OCI-LY3 (cell line): ENCODE data around the gene TMC5.

Experiments used
- H2AFZ ChIP-seq: fragments of 200-600, 300-600 bp; shearing (Covaris generic); 2 replicates; pipeline ENCODE4 v1.6.0; 2014; ENCODE audit warnings: antibody characterized with exemption, low read depth, low read length
- H3K27ac ChIP-seq: fragments of 200-600, 300-600 bp; sonication (generic); 2 replicates; pipeline ENCODE4 v1.5.1; 2014; ENCODE audit warnings: mild to moderate bottlenecking, low read length, moderate library complexity, mixed read lengths
- H3K27me3 ChIP-seq: fragments of 200-600, 300-600 bp; sonication (generic); 2 replicates; pipeline ENCODE4 v1.6.1; 2014; ENCODE audit warnings: low read depth, low read length, mixed read lengths
- H3K36me3 ChIP-seq: fragments of 200-600, 300-600 bp; sonication (generic); replicated peaks from 2 replicates; pipeline ENCODE3; 2014; ENCODE audit warnings: low read depth, low read length, mixed read lengths
- H3K4me1 ChIP-seq: fragments of 300-600, 200-600 bp; sonication (generic); 2 replicates; pipeline ENCODE4 v1.6.1; 2014; ENCODE audit warnings: low read length, mixed read lengths
- H3K4me2 ChIP-seq: fragments of 200-600, 300-600 bp; sonication (generic); 2 replicates; pipeline ENCODE4 v1.6.1; 2014; ENCODE audit warnings: low read length, mixed read lengths
- H3K4me3 ChIP-seq: fragments of 300-600, 200-600 bp; sonication (generic); 2 replicates; pipeline ENCODE4 v1.5.1; 2014; ENCODE audit warnings: antibody characterized with exemption, mild to moderate bottlenecking, low read length, moderate library complexity
- H3K79me2 ChIP-seq: fragments of 300-600, 200-600 bp; shearing (Covaris generic); 2 replicates; pipeline ENCODE4 v1.6.1; 2014; ENCODE audit warnings: mild to moderate bottlenecking, low read length, mixed read lengths
- H3K9ac ChIP-seq: fragments of 300-600, 200-600 bp; shearing (Covaris generic); 2 replicates; pipeline ENCODE4 v1.6.0; 2014; ENCODE audit warnings: mild to moderate bottlenecking, low read length, moderate library complexity
- H3K9me3 ChIP-seq: fragments of 200-600, 300-600 bp; shearing (Covaris generic); 2 replicates; pipeline ENCODE4 v1.6.1; 2014; ENCODE audit warnings: low read length, mixed read lengths; ENCODE audit not compliant: insufficient read depth
- H4K20me1 ChIP-seq: fragments of 200-600, 300-600 bp; sonication (generic); 2 replicates; pipeline ENCODE4 v1.6.1; 2016; ENCODE audit warnings: low read length, mixed read lengths; ENCODE audit not compliant: insufficient read depth
- EZH2phosphoT487 ChIP-seq: fragments of 200-600 bp; shearing (Covaris generic); IDR thresholded peaks from 2 replicates; pipeline ENCODE4 v1.6.1; 2018; ENCODE audit warnings: antibody characterized with exemption, mixed run types, low read depth
- TF ChIP-seq, protein P1 (sequence below): fragments of 200-600, 300-600 bp; sonication (generic); IDR thresholded peaks from 2 replicates; pipeline ENCODE4 v1.5.1; 2014; ENCODE audit warnings: antibody characterized with exemption, low read length, low read depth

Gene TMC5

GRCh38 chr16:19502395-19503131 is 84.9 kb downstream of the TMC5 start:
- TF ChIP-seq, protein P1, sequence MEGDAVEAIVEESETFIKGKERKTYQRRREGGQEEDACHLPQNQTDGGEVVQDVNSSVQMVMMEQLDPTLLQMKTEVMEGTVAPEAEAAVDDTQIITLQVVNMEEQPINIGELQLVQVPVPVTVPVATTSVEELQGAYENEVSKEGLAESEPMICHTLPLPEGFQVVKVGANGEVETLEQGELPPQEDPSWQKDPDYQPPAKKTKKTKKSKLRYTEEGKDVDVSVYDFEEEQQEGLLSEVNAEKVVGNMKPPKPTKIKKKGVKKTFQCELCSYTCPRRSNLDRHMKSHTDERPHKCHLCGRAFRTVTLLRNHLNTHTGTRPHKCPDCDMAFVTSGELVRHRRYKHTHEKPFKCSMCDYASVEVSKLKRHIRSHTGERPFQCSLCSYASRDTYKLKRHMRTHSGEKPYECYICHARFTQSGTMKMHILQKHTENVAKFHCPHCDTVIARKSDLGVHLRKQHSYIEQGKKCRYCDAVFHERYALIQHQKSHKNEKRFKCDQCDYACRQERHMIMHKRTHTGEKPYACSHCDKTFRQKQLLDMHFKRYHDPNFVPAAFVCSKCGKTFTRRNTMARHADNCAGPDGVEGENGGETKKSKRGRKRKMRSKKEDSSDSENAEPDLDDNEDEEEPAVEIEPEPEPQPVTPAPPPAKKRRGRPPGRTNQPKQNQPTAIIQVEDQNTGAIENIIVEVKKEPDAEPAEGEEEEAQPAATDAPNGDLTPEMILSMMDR: peak; percentile 88
- TF ChIP-seq EZH2phosphoT487: no peak
- Histone ChIP-seq H3K79me2 (no peaks in the 10 kb centered on the region), H3K27ac (no peak overlapping the region), H3K4me3 (no peak overlapping the region), H3K4me1 (peaks cover 2% of the 10 kb centered on the region), H3K36me3 (peaks cover 38% of the 10 kb centered on the region), H3K9ac (no peak overlapping the region), H3K27me3 (no peaks in the 10 kb centered on the region), H3K4me2 (no peak overlapping the region), H2AFZ (no peak overlapping the region), H3K9me3 (no peaks in the 10 kb centered on the region), H4K20me1 (no peaks in the 10 kb centered on the region)

DNA sequence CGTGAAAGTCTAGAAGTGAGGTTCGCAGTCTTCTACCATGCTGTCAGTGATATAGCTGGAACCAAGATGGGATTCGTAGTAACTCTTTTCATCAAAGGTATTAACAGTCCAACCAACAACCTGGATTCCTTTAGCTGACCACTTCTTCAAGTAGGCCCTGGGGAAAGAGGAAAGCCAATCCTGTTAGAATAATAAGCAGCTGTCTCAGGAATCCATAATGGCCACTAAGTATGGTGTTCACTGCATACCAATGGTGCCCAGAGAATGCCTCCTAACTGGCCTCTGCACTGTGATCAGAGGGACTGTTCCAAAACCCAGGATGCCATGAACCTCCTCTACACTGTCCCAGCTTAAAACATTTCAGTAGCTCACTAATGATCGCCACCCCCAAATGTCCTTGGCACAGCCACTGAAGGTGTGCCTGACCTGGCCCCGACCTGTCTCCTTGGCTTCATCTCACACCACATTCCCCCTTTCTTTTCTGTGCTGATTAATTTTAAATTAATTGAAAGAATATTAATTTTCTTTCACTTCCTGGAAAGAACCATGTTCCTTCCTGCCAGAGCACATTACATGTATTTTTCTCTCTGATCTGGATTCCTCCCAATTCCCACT is 85.9 kb downstream of the TMC5 start:
- H3K4me2 ChIP-seq: no peak overlapping the region
- H4K20me1 ChIP-seq: no peaks in the 10 kb centered on the region
- H3K9ac ChIP-seq: no peak overlapping the region
- no peak overlapping the region for H3K4me3 ChIP-seq
- peaks cover 32% of the 10 kb centered on the region for H3K36me3 ChIP-seq
- no peak for TF ChIP-seq EZH2phosphoT487
- TF ChIP-seq, protein P1: no peak
- H3K27me3 ChIP-seq: no peaks in the 10 kb centered on the region
- H2AFZ ChIP-seq: no peak overlapping the region
- H3K27ac ChIP-seq: no peak overlapping the region
- H3K9me3 ChIP-seq: no peaks in the 10 kb centered on the region
- no peaks in the 10 kb centered on the region for H3K79me2 ChIP-seq
- no peaks in the 10 kb centered on the region for H3K4me1 ChIP-seq

GRCh38 chr16:19505600-19506303 is 88.1 kb downstream of the TMC5 start:
- H4K20me1 ChIP-seq: no peaks in the 10 kb centered on the region
- H3K9ac ChIP-seq: no peak overlapping the region
- peaks cover 36% of the 10 kb centered on the region for H3K36me3 ChIP-seq
- TF ChIP-seq, protein P1: no peak
- no peak for TF ChIP-seq EZH2phosphoT487
- H3K4me3 ChIP-seq: no peak overlapping the region
- no peaks in the 10 kb centered on the region for H3K4me1 ChIP-seq
- H3K9me3 ChIP-seq: no peaks in the 10 kb centered on the region
- no peak overlapping the region for H2AFZ ChIP-seq
- H3K27me3 ChIP-seq: no peaks in the 10 kb centered on the region
- H3K79me2 ChIP-seq: no peaks in the 10 kb centered on the region
- H3K27ac ChIP-seq: no peak overlapping the region
- no peak overlapping the region for H3K4me2 ChIP-seq

DNA sequence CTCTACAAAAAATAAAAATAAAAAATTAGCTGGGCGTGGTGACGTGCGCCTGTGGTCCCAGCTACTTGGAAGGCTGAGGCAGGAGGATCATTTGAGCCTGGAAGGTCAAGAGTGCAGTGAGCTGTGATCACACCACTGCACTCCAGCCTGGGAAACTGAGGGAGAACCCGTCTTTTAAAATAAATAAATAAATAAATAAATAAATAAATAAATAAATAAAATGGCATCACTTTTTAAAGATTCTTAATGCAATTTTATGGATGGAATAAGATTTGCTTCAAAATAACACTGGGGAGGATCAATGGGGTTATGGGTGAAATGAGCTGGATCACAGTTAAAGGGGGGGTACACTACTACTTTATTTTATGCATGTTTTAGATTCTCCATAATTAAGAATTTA is 89.3 kb downstream of the TMC5 start:
- TF ChIP-seq EZH2phosphoT487: no peak
- TF ChIP-seq, protein P1: no peak
- Histone ChIP-seq H3K4me3 (no peak overlapping the region), H4K20me1 (no peaks in the 10 kb centered on the region), H3K9ac (no peak overlapping the region), H3K4me2 (no peak overlapping the region), H3K27ac (no peak overlapping the region), H3K27me3 (no peaks in the 10 kb centered on the region), H3K36me3 (peaks cover 31% of the 10 kb centered on the region), H3K79me2 (no peaks in the 10 kb centered on the region), H3K9me3 (no peaks in the 10 kb centered on the region), H2AFZ (no peak overlapping the region), H3K4me1 (no peaks in the 10 kb centered on the region)
